ENCODE measurements around the gene HRH1. TPM values are rescaled to one million over a fixed set of nuclear protein-coding genes. Genes with fewer than 3 reads are reported as not detected.

The HRH1 gene
- total and polyA plus RNA-seq, 2 experiments from 2014 or later: not detected

- TF ChIP-seq, protein P1, sequence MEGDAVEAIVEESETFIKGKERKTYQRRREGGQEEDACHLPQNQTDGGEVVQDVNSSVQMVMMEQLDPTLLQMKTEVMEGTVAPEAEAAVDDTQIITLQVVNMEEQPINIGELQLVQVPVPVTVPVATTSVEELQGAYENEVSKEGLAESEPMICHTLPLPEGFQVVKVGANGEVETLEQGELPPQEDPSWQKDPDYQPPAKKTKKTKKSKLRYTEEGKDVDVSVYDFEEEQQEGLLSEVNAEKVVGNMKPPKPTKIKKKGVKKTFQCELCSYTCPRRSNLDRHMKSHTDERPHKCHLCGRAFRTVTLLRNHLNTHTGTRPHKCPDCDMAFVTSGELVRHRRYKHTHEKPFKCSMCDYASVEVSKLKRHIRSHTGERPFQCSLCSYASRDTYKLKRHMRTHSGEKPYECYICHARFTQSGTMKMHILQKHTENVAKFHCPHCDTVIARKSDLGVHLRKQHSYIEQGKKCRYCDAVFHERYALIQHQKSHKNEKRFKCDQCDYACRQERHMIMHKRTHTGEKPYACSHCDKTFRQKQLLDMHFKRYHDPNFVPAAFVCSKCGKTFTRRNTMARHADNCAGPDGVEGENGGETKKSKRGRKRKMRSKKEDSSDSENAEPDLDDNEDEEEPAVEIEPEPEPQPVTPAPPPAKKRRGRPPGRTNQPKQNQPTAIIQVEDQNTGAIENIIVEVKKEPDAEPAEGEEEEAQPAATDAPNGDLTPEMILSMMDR (IDR thresholded peaks at IDR 0.05; ENCODE audit: low read depth, low read length): no peak
Measured at GRCh38 chr3:11224010-11224409, 69.7 kb downstream of the HRH1 start.

GRCh38 chr3:11224870-11225229 is 70.6 kb downstream of the HRH1 start:
- no peak overlapping the region for H3K4me3 ChIP-seq
- no peak for DNase-seq (ENCODE audit: low read depth in 1 of 2, low spot score in 1 of 2)
- no peaks in the 10 kb centered on the region for H3K9me3 ChIP-seq (ENCODE audit: low read depth)
- H3K4me1 ChIP-seq (ENCODE audit: low read depth): no peaks in the 10 kb centered on the region
- no peak overlapping the region for H3K27ac ChIP-seq
- H3K27me3 ChIP-seq: no peaks in the 10 kb centered on the region
- TF ChIP-seq, protein P1 (IDR thresholded peaks at IDR 0.05; ENCODE audit: low read depth, low read length): no peak
- no peaks in the 10 kb centered on the region for H3K36me3 ChIP-seq

More at GRCh38 chr3:11224010-11224409, 69.7 kb downstream of the HRH1 start:
- Histone ChIP-seq H3K4me3 (no peak overlapping the region), H3K4me1 (ENCODE audit: low read depth) (no peaks in the 10 kb centered on the region), H3K36me3 (no peaks in the 10 kb centered on the region), H3K9me3 (ENCODE audit: low read depth) (no peaks in the 10 kb centered on the region), H3K27ac (no peak overlapping the region), H3K27me3 (no peaks in the 10 kb centered on the region)
- DNase-seq (ENCODE audit: low read depth in 1 of 2, low spot score in 1 of 2): no peak

GRCh38 chr3:11226042-11226370 is 71.7 kb downstream of the HRH1 start:
- H3K27me3 ChIP-seq: no peaks in the 10 kb centered on the region
- H3K36me3 ChIP-seq: no peaks in the 10 kb centered on the region
- H3K4me1 ChIP-seq (ENCODE audit: low read depth): no peaks in the 10 kb centered on the region
- H3K4me3 ChIP-seq: no peak overlapping the region
- TF ChIP-seq, protein P1 (IDR thresholded peaks at IDR 0.05; ENCODE audit: low read depth, low read length): no peak
- no peaks in the 10 kb centered on the region for H3K9me3 ChIP-seq (ENCODE audit: low read depth)
- no peak overlapping the region for H3K27ac ChIP-seq
- no peak for DNase-seq (ENCODE audit: low read depth in 1 of 2, low spot score in 1 of 2)

GRCh38 chr3:11228041-11228440 is 73.7 kb downstream of the HRH1 start:
- no peak for DNase-seq (ENCODE audit: low read depth in 1 of 2, low spot score in 1 of 2)

GRCh38 chr3:11230125-11230524 is 75.8 kb downstream of the HRH1 start:
- H3K36me3 ChIP-seq: no peaks in the 10 kb centered on the region
- H3K27me3 ChIP-seq: peaks cover 11% of the 10 kb centered on the region
- H3K27ac ChIP-seq: no peak overlapping the region
- no peaks in the 10 kb centered on the region for H3K9me3 ChIP-seq (ENCODE audit: low read depth)
- no peak for DNase-seq (ENCODE audit: low read depth in 1 of 2, low spot score in 1 of 2)
- H3K4me3 ChIP-seq: no peak overlapping the region
- TF ChIP-seq, protein P1 (IDR thresholded peaks at IDR 0.05; ENCODE audit: low read depth, low read length): no peak
- no peaks in the 10 kb centered on the region for H3K4me1 ChIP-seq (ENCODE audit: low read depth)

More at GRCh38 chr3:11228041-11228440, 73.7 kb downstream of the HRH1 start:
- Histone ChIP-seq H3K27me3 (peaks cover 10% of the 10 kb centered on the region), H3K36me3 (no peaks in the 10 kb centered on the region), H3K27ac (no peak overlapping the region), H3K4me1 (ENCODE audit: low read depth) (no peaks in the 10 kb centered on the region), H3K9me3 (ENCODE audit: low read depth) (no peaks in the 10 kb centered on the region), H3K4me3 (no peak overlapping the region)
- TF ChIP-seq, protein P1 (IDR thresholded peaks at IDR 0.05; ENCODE audit: low read depth, low read length): no peak

- H3K36me3 ChIP-seq: no peaks in the 10 kb centered on the region
- H3K4me3 ChIP-seq: no peak overlapping the region
- H3K27me3 ChIP-seq: peaks cover 11% of the 10 kb centered on the region
- H3K27ac ChIP-seq: no peak overlapping the region
- TF ChIP-seq, protein P1 (IDR thresholded peaks at IDR 0.05; ENCODE audit: low read depth, low read length): no peak
- H3K4me1 ChIP-seq (ENCODE audit: low read depth): no peaks in the 10 kb centered on the region
- H3K9me3 ChIP-seq (ENCODE audit: low read depth): no peaks in the 10 kb centered on the region
- no peak for DNase-seq (ENCODE audit: low read depth in 1 of 2, low spot score in 1 of 2)
Measured at GRCh38 chr3:11230832-11231231, 76.5 kb downstream of the HRH1 start.

Measured in cardiac muscle cell (in vitro differentiated cells and primary cell).